HG02943 (cell line): ENCODE results near the gene IZUMO4.

Experiments used
- ATAC-seq: cut with Tn5 transposase; IDR thresholded peaks from one replicate; pipeline ENCODE4 v1.9.1; 2021; ENCODE audit warnings: mild to moderate bottlenecking, low read depth, moderate library complexity; ENCODE audit not compliant: unreplicated experiment

IZUMO4 gene, protein sequence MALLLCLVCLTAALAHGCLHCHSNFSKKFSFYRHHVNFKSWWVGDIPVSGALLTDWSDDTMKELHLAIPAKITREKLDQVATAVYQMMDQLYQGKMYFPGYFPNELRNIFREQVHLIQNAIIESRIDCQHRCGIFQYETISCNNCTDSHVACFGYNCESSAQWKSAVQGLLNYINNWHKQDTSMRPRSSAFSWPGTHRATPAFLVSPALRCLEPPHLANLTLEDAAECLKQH

GRCh38 chr19:2096480-2097202 is at the start of gene IZUMO4:
TSS of gene IZUMO4 (plus strand) at chr19:2096915. CDS start at chr19:2096946, 31 bp downstream.
- ATAC-seq, result peak; percentile 62

- ATAC-seq, result no peak
Observed at GRCh38 chr19:2047076-2047448, 49.7 kb upstream of the IZUMO4 start.

DNA sequence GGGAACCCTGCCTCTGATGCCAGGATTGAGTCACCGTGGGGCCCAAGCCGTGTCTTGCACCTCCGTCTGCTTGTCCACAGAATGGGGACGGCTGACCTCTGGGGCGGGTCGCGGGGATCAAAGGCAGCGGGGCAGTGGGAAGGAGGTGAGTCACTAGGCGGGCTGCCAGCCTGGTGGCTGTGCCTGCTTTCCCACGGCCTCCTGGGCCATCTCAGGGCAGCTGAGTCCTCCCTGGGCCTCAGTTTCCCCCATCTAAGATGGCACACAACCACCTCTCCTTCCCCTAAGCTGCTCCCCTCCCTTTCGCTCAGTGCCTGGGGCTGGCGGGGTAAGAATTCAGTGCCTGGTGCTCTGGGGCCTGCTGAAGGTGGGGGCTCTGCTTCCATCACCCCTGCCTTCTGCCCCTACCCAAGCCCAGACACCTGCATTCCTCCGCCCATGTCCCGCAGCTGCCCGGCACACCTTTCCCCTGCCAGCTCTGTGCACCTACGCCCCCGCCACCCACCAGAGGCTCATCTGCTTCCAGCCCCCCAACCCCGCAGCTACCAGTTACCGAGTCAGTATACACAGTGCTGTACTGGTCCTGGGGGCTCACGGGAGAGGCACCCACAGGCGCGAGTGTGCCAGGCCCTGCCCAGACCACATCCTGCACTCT is 49.1 kb upstream of the IZUMO4 start:
- no peak for ATAC-seq

- no peak for ATAC-seq
Observed at GRCh38 chr19:2048104-2048958, 48.4 kb upstream of the IZUMO4 start.

DNA sequence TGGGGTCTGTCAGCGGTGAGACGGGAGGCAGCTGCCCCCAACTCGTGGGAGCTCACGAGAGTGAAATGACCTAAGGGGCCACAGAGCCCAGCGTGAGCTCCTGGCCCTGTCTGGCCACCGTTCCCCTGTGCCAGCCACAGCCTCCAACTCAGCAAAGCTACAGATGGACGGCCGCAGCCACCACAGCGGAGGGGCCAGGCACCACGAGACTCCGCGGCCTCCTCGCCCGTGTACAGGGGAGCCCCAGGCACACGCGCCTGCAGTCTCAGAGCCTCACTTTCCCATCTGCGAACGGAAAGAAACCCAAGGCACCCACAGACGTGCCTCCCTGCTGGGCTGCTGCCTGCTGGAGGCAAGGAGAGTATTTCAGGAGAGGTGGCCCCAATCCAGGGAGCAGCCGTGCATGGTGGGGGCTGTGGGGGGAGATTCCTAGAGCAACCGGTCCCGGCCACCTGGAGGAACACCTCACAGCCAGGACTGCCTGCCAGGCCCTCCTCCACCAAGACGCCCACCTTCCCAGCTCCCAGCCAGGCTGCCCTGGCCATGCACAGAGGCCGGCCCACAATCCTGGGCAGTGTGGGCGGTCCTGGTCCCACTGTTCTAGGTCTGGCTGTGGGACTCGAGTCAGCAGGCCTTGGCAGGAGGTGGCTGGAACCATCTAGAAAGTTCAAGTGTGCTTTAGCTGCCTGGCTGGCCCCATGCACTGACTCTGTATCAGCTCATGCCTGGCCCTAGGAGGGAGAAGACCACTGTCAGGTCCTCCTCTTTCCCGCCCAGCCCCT is 47.6 kb upstream of the IZUMO4 start:
- ATAC-seq, result no peak

GRCh38 chr19:2049741-2050348 is 46.9 kb upstream of the IZUMO4 start:
- no peak for ATAC-seq

DNA sequence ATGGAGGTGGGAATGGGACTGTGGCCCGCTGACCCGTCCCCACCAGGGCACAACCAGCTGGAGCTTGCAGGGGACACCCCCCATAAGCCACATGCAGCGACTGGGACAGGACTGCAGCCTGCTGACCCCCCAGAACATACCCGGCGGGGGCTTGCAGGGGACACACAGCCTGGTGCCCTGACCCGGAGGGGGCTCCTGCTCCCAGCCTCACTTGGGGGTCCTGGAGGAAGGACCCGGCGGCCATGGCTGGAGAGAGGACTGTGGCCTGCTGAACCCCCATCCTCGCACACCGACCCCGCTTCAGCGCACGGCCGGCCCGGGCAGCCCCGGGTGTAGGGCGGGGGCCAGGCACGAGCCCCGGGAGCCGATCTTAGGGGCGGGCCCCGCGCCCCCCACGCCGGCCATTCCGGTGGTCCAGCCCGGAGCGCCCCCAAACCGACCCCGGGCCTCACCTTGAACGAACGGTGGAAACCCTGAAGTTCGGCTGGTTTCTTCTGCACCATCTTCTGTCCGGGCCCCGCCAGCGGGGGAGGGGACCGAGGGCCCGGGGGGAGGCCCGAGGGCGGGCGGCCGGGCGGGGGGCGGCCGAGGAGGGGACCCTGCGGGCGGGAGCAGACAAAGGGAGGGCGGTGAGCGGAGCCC is 46.2 kb upstream of the IZUMO4 start:
- peak; percentile 0 for ATAC-seq

DNA sequence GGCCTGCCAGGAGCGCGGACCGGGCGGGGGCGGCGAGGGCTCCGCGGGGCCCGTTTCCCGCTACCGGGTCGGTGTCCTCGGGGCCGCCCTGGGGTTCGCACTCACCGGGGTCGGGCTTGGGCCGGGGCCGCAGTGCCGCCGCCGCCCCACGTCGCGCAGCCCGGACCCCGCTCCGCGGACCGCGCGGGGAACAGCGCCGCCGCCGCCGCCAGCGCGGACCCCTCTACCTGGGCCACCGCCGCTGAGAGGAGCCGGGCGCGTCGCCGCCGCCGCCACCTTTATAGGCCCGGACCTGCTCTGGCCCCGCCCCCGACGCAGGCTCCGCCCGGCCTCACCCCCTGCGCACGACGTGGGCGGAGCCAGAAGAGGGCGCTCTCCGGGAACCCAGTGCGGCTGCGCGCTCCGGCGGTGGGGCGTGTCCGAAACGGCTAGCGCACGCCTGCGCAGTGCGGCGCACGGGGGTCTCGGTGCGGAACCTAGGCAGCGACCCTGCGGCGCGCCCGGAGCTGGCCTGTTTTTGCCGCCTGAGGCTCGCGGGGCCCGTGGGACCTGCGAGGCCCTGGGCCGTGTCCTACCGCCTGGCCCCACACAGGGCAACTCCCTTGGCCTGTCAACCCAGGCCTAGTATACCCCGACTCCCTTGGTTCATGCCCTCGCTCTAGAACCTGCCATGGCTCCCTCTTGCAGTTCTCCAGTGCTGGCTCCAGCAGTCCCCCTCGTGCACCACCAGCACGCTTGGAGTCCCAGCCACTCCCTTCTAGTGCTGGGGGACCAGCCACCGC is 45.5 kb upstream of the IZUMO4 start, which contains the start of gene MKNK2:
Gene MKNK2 (minus strand): TSS at position 254 of the 782 bp plus-strand sequence. CDS start 393 bp downstream, outside the sequence.
- peak; percentile 43 for ATAC-seq

- peak; percentile 2 for ATAC-seq
Observed at GRCh38 chr19:2051773-2052704, 44.7 kb upstream of the IZUMO4 start.

DNA sequence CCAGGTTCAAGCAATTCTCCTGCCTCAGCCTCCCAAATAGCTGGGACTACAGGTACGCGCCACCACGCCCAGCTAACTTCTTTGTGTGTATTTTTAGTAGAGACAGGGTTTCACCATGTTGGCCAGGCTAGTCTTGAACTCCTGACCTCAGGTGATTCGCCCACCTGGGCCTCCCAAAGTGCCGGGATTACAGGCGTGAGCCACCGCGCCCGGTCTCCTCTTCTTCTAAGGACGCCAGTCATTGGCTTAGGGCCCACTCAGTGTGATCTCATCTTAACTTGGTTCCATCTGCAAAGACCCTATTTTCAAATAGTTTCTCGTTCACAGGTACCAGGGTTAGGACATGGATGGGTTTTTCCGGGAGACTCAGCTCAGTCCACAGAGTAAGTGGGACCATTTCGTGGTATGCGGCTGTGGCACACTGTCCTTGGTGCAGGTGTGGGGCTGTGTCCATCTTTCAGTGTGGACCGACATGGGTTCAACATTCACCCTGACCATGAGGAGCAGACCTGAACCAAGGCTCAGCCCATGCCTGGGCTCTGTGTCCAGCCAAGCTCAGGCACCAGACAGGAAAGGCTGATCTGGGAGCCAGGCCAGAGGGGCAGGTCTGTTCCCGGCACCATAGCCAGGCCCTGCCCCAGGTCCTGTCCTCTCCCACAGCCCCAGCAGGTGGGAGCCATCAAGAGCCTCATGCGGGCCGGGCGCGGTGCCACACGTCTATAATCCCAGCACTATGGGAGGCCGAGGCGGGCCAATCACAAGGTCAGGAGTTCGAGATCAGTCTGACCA is 42.9 kb upstream of the IZUMO4 start:
- ATAC-seq, result no peak

DNA sequence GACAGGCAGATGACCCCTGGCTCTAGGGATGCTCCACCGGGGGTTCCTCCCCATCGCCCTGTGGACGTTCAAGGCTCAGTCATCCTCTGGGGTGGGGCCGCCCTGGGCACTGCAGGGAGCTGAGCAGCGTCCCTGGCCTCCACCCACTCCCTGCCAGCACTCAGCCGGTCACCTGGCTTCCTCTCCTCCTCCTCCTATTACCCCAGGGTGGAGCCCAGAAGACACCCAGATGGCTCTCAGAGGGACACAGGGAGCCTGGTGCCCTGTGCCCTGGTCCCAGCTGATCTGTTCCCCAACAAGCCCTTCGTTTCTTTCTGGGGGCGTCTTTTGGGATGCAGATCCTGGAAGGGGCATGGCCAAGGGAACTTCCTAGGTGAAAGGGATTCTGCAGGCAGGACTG is 42.0 kb upstream of the IZUMO4 start:
- ATAC-seq, result no peak

GRCh38 chr19:2055931-2056836 is 40.5 kb upstream of the IZUMO4 start:
- no peak for ATAC-seq

- no peak for ATAC-seq
Observed at GRCh38 chr19:2056837-2057192, 39.9 kb upstream of the IZUMO4 start.

DNA sequence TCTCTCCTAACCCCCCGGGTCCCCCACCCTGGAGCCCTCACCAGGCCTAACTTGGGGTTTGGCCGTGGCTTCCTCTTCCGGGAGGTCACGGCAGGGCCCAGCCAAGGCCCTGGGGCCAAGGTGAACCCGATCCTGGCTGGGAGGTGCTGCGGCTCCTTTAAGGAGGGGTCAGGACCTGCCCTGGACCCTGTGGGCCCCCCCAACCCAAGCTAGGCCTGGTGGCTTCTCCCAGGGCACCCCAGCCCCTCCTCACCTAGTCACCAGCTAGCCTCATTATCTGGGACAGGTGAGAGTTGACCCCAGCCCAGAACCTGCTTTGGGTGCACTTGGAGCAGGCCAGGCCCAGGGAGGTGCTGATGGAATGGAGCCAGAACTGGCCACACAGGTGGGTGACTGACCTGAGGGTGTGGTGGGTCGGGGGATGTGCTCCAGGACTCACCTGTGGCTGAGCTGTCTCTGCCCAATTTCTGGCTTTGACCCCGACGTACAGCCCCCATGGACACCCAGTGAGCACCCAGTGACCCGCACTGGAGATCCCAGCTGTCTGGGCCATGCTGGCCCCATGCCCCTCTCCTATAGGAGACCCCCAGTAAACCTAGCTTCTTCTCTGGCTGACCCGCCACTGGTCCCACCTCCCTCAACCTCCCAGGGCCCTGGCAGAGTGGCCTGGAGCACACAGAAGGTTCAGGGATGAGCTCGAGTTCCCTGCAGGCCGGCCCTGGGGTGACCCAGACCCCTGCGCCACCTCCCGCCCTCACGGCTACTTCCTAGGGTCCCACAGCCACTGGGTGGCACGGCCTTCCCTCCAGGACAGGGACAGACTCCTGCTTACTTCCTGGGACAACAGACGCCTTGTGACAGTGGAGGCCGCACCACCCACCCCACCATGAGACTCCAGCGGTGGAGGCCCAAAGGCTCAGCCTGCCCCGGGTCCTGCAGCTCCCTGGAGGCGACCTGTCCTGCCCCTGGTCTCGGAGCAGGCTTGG is 38.9 kb upstream of the IZUMO4 start:
- ATAC-seq, result no peak
